Endodermal cell (in vitro differentiated cells): Measurements from ENCODE around the gene SMIM5. TPM values are rescaled to one million over a fixed set of nuclear protein-coding genes. Genes with fewer than 3 reads are reported as not detected.

Source experiments
- DNase-seq: peaks from one replicate; pipeline ENCODE4 v3.0.0-alpha.2; 2017
- H3K27ac ChIP-seq: 2 replicates; pipeline ENCODE4 v1.5.1; 2013; ENCODE audit warnings: mild to moderate bottlenecking, low read depth, low read length, moderate library complexity
- H3K27me3 ChIP-seq: 2 replicates; pipeline ENCODE4 v1.6.1; 2013; ENCODE audit warnings: mild to moderate bottlenecking, low read length, moderate library complexity; ENCODE audit not compliant: insufficient read depth, control insufficient read depth, poor library complexity, severe bottlenecking
- H3K36me3 ChIP-seq: 2 replicates; pipeline ENCODE4 v1.7.0; 2013; ENCODE audit warnings: mild to moderate bottlenecking, low read length, moderate library complexity; ENCODE audit not compliant: control insufficient read depth, insufficient read depth
- H3K4me1 ChIP-seq: one replicate; pipeline ENCODE4 v1.7.0; 2013; ENCODE audit warnings: low read length; ENCODE audit not compliant: control insufficient read depth, insufficient read depth
- H3K4me3 ChIP-seq: 2 replicates; pipeline ENCODE4 v1.5.1; 2013; ENCODE audit warnings: mild to moderate bottlenecking, low read length, moderate library complexity
- H3K9ac ChIP-seq: 2 replicates; pipeline ENCODE4 v1.6.1; 2013; ENCODE audit warnings: mild to moderate bottlenecking, low read length, moderate library complexity; ENCODE audit not compliant: poor library complexity, severe bottlenecking; ENCODE audit errors: extremely low read depth
- H3K9me3 ChIP-seq: 2 replicates; pipeline ENCODE4 v1.6.1; 2013; ENCODE audit warnings: mild to moderate bottlenecking, low read length, moderate library complexity; ENCODE audit not compliant: control insufficient read depth
- H3K27ac Mint-ChIP-seq: 2 replicates; pipeline ENCODE4 v1.8.0; 2020; ENCODE audit warnings: mixed read lengths
- H3K27me3 Mint-ChIP-seq: 2 replicates; pipeline ENCODE4 v1.8.0; 2021; ENCODE audit warnings: mild to moderate bottlenecking, mixed read lengths; ENCODE audit not compliant: insufficient read depth
- H3K36me3 Mint-ChIP-seq: 2 replicates; pipeline ENCODE4 v1.8.0; 2020; ENCODE audit warnings: low read depth, mixed read lengths
- H3K4me1 Mint-ChIP-seq: 2 replicates; pipeline ENCODE4 v1.8.0; 2020; ENCODE audit warnings: mixed read lengths
- H3K4me3 Mint-ChIP-seq: 2 replicates; pipeline ENCODE4 v1.8.0; 2020; ENCODE audit warnings: mild to moderate bottlenecking, moderate library complexity, mixed read lengths
- H3K9me3 Mint-ChIP-seq: 2 replicates; pipeline ENCODE4 v1.8.0; 2020; ENCODE audit warnings: mild to moderate bottlenecking, mixed read lengths
- CTCF ChIP-seq: fragments of 200-600 bp; sonication (generic); conservative IDR thresholded peaks from 2 replicates; pipeline ENCODE4 v1.5.0; 2021; ENCODE audit warnings: antibody characterized with exemption, mild to moderate bottlenecking
- WGBS, 2 experiments: methylation state at CpG; one replicate each; pipeline versions ENCODE4 v1.1.5 to v1.1.7; 2013; ENCODE audit warnings: missing lambda C conversion rate in 2 of 2, mixed read lengths in 1 of 2; ENCODE audit not compliant: insufficient coverage in 1 of 2, insufficient read length in 1 of 2; 5-methylcytosine and 5-hydroxymethylcytosine counted together
- total RNA-seq, 2 donors: library from RNA; stranded (reverse); fragmentation: NEBNext Ultra II Directional in 1 of 2; extraction: Animal tissue kit (Norgen Biotek cat#: 25700) in 1 of 2; gene quantifications; 2 replicates in 1 of 2; 3 replicates in 1 of 2; pipeline ENCODE4 v1.2.1, GENCODE V29; 2021

SMIM5 gene
- total RNA-seq, 2 donors from 2014 or later, result 0.40 TPM; not detected in 1

GRCh38 chr17:75676461-75676860 is 43.2 kb downstream of the SMIM5 start:
- no peaks in the 10 kb centered on the region for H3K27me3 Mint-ChIP-seq
- DNase-seq, result no peak
- peaks cover 57% of the 10 kb centered on the region for H3K36me3 Mint-ChIP-seq
- Histone ChIP-seq H3K27ac (no peak overlapping the region), H3K4me1 (no peaks in the 10 kb centered on the region), H3K36me3 (peaks cover 78% of the 10 kb centered on the region), H3K27me3 (no peaks in the 10 kb centered on the region), H3K9me3 (no peaks in the 10 kb centered on the region), H3K9ac (no peak overlapping the region), H3K4me3 (no peak overlapping the region)
- H3K4me1 Mint-ChIP-seq, result no peaks in the 10 kb centered on the region
- no peak for TF ChIP-seq CTCF
- H3K9me3 Mint-ChIP-seq, result no peaks in the 10 kb centered on the region
- 97 to 100% methylated on average over 1 to 2 of the region's 3 CpGs for WGBS, 2 experiments
- no peak overlapping the region for H3K27ac Mint-ChIP-seq
- no peak overlapping the region for H3K4me3 Mint-ChIP-seq

DNA sequence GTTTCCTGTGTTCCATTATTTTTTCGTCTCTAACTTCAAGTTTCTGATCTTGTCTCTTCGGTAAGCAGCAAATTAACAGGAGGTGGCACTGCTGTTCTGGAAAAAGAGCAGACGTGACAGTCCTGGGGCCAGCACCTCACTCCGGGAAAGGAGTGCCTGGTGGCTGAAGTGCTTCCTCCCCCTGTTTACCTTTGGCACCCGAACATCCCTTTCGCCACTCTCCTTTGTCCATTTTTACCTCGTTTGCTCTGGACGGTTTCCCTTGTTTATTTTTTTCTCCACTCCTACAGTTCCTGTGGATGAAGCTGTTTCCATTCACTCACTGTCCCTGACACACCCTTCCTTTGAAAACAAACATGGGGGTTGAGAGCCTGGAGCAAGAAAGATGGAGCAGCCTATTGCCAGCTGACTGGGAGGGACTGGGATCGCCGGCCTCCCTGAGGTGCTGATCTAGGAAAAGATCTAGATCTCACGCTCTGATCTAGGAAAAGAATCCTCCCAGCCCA is 46.5 kb downstream of the SMIM5 start:
- Histone ChIP-seq H3K4me1 (no peaks in the 10 kb centered on the region), H3K36me3 (peaks cover 66% of the 10 kb centered on the region), H3K9me3 (no peaks in the 10 kb centered on the region), H3K4me3 (no peak overlapping the region), H3K27ac (no peak overlapping the region), H3K9ac (no peak overlapping the region), H3K27me3 (no peaks in the 10 kb centered on the region)
- no peak for TF ChIP-seq CTCF
- H3K4me3 Mint-ChIP-seq, result no peak overlapping the region
- DNase-seq, result no peak
- no peaks in the 10 kb centered on the region for H3K9me3 Mint-ChIP-seq
- H3K36me3 Mint-ChIP-seq, result peaks cover 44% of the 10 kb centered on the region
- no peaks in the 10 kb centered on the region for H3K27me3 Mint-ChIP-seq
- 92 to 95% methylated on average over 11 of the region's 11 CpGs for WGBS, 2 experiments
- H3K4me1 Mint-ChIP-seq, result no peaks in the 10 kb centered on the region
- no peak overlapping the region for H3K27ac Mint-ChIP-seq

GRCh38 chr17:75680431-75680830 is 47.2 kb downstream of the SMIM5 start:
- 93 to 98% methylated on average over 9 to 10 of the region's 10 CpGs for WGBS, 2 experiments
- Histone ChIP-seq H3K36me3 (peaks cover 68% of the 10 kb centered on the region), H3K27me3 (no peaks in the 10 kb centered on the region), H3K9ac (no peak overlapping the region), H3K9me3 (no peaks in the 10 kb centered on the region), H3K4me1 (no peaks in the 10 kb centered on the region), H3K27ac (no peak overlapping the region), H3K4me3 (no peak overlapping the region)
- H3K4me3 Mint-ChIP-seq, result no peak overlapping the region
- no peaks in the 10 kb centered on the region for H3K4me1 Mint-ChIP-seq
- no peaks in the 10 kb centered on the region for H3K27me3 Mint-ChIP-seq
- TF ChIP-seq CTCF, result no peak
- H3K27ac Mint-ChIP-seq, result peak overlapping the region; percentile 52
- no peak for DNase-seq
- no peaks in the 10 kb centered on the region for H3K9me3 Mint-ChIP-seq
- peaks cover 44% of the 10 kb centered on the region for H3K36me3 Mint-ChIP-seq
